Fibroblast of skin of right quadriceps (primary cell): ENCODE measurements around the gene ZNF804B.
A peak's percentile ranks its signal among the peaks of the same experiment; 100 is the strongest.

Source experiments
- DNase-seq: peaks from one replicate; pipeline ENCODE4 v3.0.0-alpha.2; 2013

Gene ZNF804B

GRCh38 chr7:88759230-88760135 is at the start of gene ZNF804B:
Gene ZNF804B, plus strand, starts transcription at chr7:88759700. Its CDS starts 277 bp downstream, at chr7:88759977.
- no peak for DNase-seq

GRCh38 chr7:88735920-88736319 is 23.6 kb upstream of the ZNF804B start:
- DNase-seq, result no peak

- no peak for DNase-seq
Measured at GRCh38 chr7:88737632-88738031, 21.9 kb upstream of the ZNF804B start.

GRCh38 chr7:88746126-88746525 is 13.4 kb upstream of the ZNF804B start:
- no peak for DNase-seq

GRCh38 chr7:88756802-88757201 is 2.7 kb upstream of the ZNF804B start:
- DNase-seq, result no peak

- no peak for DNase-seq
Measured at GRCh38 chr7:88757371-88757770, 2.1 kb upstream of the ZNF804B start.

- peak; percentile 11 for DNase-seq
Measured at GRCh38 chr7:88758381-88759229, 895 bp upstream of the ZNF804B start.

- DNase-seq, result no peak
Measured at GRCh38 chr7:88760136-88760515, 626 bp downstream of the ZNF804B start.

- DNase-seq, result no peak
Measured at GRCh38 chr7:88761779-88762178, 2.3 kb downstream of the ZNF804B start.

- DNase-seq, result no peak
Measured at GRCh38 chr7:88771417-88771816, 11.9 kb downstream of the ZNF804B start.

GRCh38 chr7:88772776-88773175 is 13.3 kb downstream of the ZNF804B start:
- DNase-seq, result no peak

- DNase-seq, result no peak
Measured at GRCh38 chr7:88775838-88776237, 16.3 kb downstream of the ZNF804B start.

GRCh38 chr7:88787777-88788176 is 28.3 kb downstream of the ZNF804B start:
- DNase-seq, result no peak

- DNase-seq, result peak; percentile 17
Measured at GRCh38 chr7:88789480-88790064, 30.1 kb downstream of the ZNF804B start.

- DNase-seq, result no peak
Measured at GRCh38 chr7:88791891-88792290, 32.4 kb downstream of the ZNF804B start.

- no peak for DNase-seq
Measured at GRCh38 chr7:88792361-88792760, 32.9 kb downstream of the ZNF804B start.

- no peak for DNase-seq
Measured at GRCh38 chr7:88795553-88795952, 36.1 kb downstream of the ZNF804B start, which contains the start of gene TEX47. Gene TEX47, minus strand, starts transcription at chr7:88795737. Its CDS starts 795 bp downstream, at chr7:88794942.

GRCh38 chr7:88801046-88801445 is 41.5 kb downstream of the ZNF804B start:
- DNase-seq, result no peak

GRCh38 chr7:88806280-88807037 is 47.0 kb downstream of the ZNF804B start:
- no peak for DNase-seq

GRCh38 chr7:88818552-88818951 is 59.1 kb downstream of the ZNF804B start:
- no peak for DNase-seq

GRCh38 chr7:88826222-88826621 is 66.7 kb downstream of the ZNF804B start:
- DNase-seq, result no peak

GRCh38 chr7:88835147-88835728 is 75.7 kb downstream of the ZNF804B start:
- DNase-seq, result peak; percentile 19
